Neural progenitor cell (in vitro differentiated cells): ENCODE measurements around the gene TRPM2.

ENCODE experiments used
- CTCF ChIP-seq: fragments of 200-600 bp; sonication (generic); IDR thresholded peaks from 2 replicates; pipeline ENCODE4 v1.5.1; 2017; ENCODE audit warnings: antibody characterized with exemption, mild to moderate bottlenecking
- EZH2 ChIP-seq: fragments of 200-600 bp; sonication (generic); IDR thresholded peaks from 2 replicates; pipeline ENCODE4 v1.6.1; 2017; ENCODE audit warnings: antibody characterized with exemption, mild to moderate bottlenecking, moderate library complexity

- no peak for TF ChIP-seq CTCF
- TF ChIP-seq EZH2: no peak
Observed at GRCh38 chr21:44371596-44371995, 18.2 kb downstream of the TRPM2 start.
